Measurements from ENCODE around the gene SLC16A8.

SLC16A8 gene

GRCh38 chr22:38043151-38044039 is 40.6 kb downstream of the SLC16A8 start:
- Histone ChIP-seq H3K4me3 (ENCODE audit: low read depth, low read length, poor library complexity, severe bottlenecking) (no peak overlapping the region), H4K20me1 (ENCODE audit: insufficient read depth, low read length) (no peaks in the 10 kb centered on the region), H3K9me3 (ENCODE audit: low read length) (no peaks in the 10 kb centered on the region), H3K36me3 (ENCODE audit: insufficient read depth, low read length) (no peaks in the 10 kb centered on the region), H3K9me2 (ENCODE audit: low read depth, low read length) (no peaks in the 10 kb centered on the region), H3F3A (ENCODE audit: insufficient read depth, low read length) (no peaks in the 10 kb centered on the region), H3K4me1 (ENCODE audit: insufficient read depth, low read length, severe bottlenecking) (no peaks in the 10 kb centered on the region), H3K4me2 (ENCODE audit: low read length) (no peak overlapping the region), H3K79me2 (ENCODE audit: insufficient read depth, low read length) (no peaks in the 10 kb centered on the region), H3K9ac (ENCODE audit: low read length) (no peak overlapping the region), H2AFZ (ENCODE audit: low read length) (no peak overlapping the region), H3K27me3 (ENCODE audit: insufficient read depth, low read length) (peaks cover 4% of the 10 kb centered on the region), H3K27ac (ENCODE audit: low read depth, low read length, poor library complexity, severe bottlenecking) (no peak overlapping the region)
- TF ChIP-seq EZH2 (IDR thresholded peaks at IDR 0.05; ENCODE audit: borderline replicate concordance, low read length): no peak
- no peak; the same call in 1 of the 2 replicates for TF ChIP-seq CTCF (IDR thresholded peaks at IDR 0.05; ENCODE audit: low read length)

DNA sequence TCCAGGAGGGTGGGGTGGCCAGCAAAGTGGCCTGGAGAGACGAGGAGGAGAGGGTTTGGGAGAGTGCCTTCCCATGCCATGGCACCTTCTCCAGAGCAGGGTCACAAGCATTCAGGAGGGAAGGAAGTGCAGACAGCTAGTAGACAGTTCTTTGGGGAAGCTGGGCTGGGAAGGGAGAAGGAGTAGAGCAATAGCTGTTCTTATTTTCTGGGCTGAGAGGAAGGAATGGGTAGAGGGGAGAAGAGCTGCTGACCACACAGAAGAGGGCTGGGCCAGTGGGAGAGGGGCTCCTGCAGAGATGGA is 41.5 kb downstream of the SLC16A8 start:
- no peaks in the 10 kb centered on the region for H3K79me2 ChIP-seq (ENCODE audit: insufficient read depth, low read length)
- H2AFZ ChIP-seq (ENCODE audit: low read length): no peak overlapping the region
- TF ChIP-seq EZH2 (IDR thresholded peaks at IDR 0.05; ENCODE audit: borderline replicate concordance, low read length) (no peak), CTCF (IDR thresholded peaks at IDR 0.05; ENCODE audit: low read length) (no peak)
- H3K9ac ChIP-seq (ENCODE audit: low read length): no peak overlapping the region
- no peak overlapping the region for H3K4me3 ChIP-seq (ENCODE audit: low read depth, low read length, poor library complexity, severe bottlenecking)
- no peak overlapping the region for H3K27ac ChIP-seq (ENCODE audit: low read depth, low read length, poor library complexity, severe bottlenecking)
- H4K20me1 ChIP-seq (ENCODE audit: insufficient read depth, low read length): no peaks in the 10 kb centered on the region
- H3K4me2 ChIP-seq (ENCODE audit: low read length): no peak overlapping the region
- H3K36me3 ChIP-seq (ENCODE audit: insufficient read depth, low read length): no peaks in the 10 kb centered on the region
- H3K27me3 ChIP-seq (ENCODE audit: insufficient read depth, low read length): peaks cover 4% of the 10 kb centered on the region
- H3K4me1 ChIP-seq (ENCODE audit: insufficient read depth, low read length, severe bottlenecking): no peaks in the 10 kb centered on the region
- no peaks in the 10 kb centered on the region for H3K9me2 ChIP-seq (ENCODE audit: low read depth, low read length)
- H3K9me3 ChIP-seq (ENCODE audit: low read length): no peaks in the 10 kb centered on the region
- no peaks in the 10 kb centered on the region for H3F3A ChIP-seq (ENCODE audit: insufficient read depth, low read length)

GRCh38 chr22:38041760-38042487 is 42.1 kb downstream of the SLC16A8 start:
- no peaks in the 10 kb centered on the region for H3K9me2 ChIP-seq (ENCODE audit: low read depth, low read length)
- no peaks in the 10 kb centered on the region for H3F3A ChIP-seq (ENCODE audit: insufficient read depth, low read length)
- H3K27me3 ChIP-seq (ENCODE audit: insufficient read depth, low read length): peaks cover under 1% of the 10 kb centered on the region; the same call in 1 of the 2 replicates
- no peaks in the 10 kb centered on the region for H3K79me2 ChIP-seq (ENCODE audit: insufficient read depth, low read length)
- H3K4me3 ChIP-seq (ENCODE audit: low read depth, low read length, poor library complexity, severe bottlenecking): no peak overlapping the region
- no peaks in the 10 kb centered on the region for H3K4me1 ChIP-seq (ENCODE audit: insufficient read depth, low read length, severe bottlenecking)
- no peak overlapping the region for H2AFZ ChIP-seq (ENCODE audit: low read length)
- H3K4me2 ChIP-seq (ENCODE audit: low read length): no peak overlapping the region
- no peaks in the 10 kb centered on the region for H4K20me1 ChIP-seq (ENCODE audit: insufficient read depth, low read length)
- no peak overlapping the region for H3K27ac ChIP-seq (ENCODE audit: low read depth, low read length, poor library complexity, severe bottlenecking)
- no peak overlapping the region for H3K9ac ChIP-seq (ENCODE audit: low read length)
- H3K9me3 ChIP-seq (ENCODE audit: low read length): no peaks in the 10 kb centered on the region
- H3K36me3 ChIP-seq (ENCODE audit: insufficient read depth, low read length): no peaks in the 10 kb centered on the region
- TF ChIP-seq CTCF (IDR thresholded peaks at IDR 0.05; ENCODE audit: low read length) (no peak), EZH2 (IDR thresholded peaks at IDR 0.05; ENCODE audit: borderline replicate concordance, low read length) (no peak)

All from OCI-LY1 (cell line).